TTC549 (cell line): ENCODE measurements around the gene NCKAP5.

Experiments
- FAIRE-seq: peaks from 2 replicates; lab custom pipeline; 2012; peaks lifted over from hg19 to GRCh38; lab: Jason Lieb, UNC

NCKAP5 gene

GRCh38 chr2:133142087-133142486 lies 426.2 kb downstream of the NCKAP5 start:
- FAIRE-seq, result no peak

- FAIRE-seq, result peak; percentile 58
Measured at GRCh38 chr2:133140620-133141019, 427.6 kb downstream of the NCKAP5 start.

- FAIRE-seq, result no peak
Measured at GRCh38 chr2:133139847-133140533, 428.3 kb downstream of the NCKAP5 start.

- no peak for FAIRE-seq
Measured at GRCh38 chr2:133138693-133139092, 429.6 kb downstream of the NCKAP5 start.

GRCh38 chr2:133135035-133135654 lies 433.1 kb downstream of the NCKAP5 start:
- FAIRE-seq, result no peak

- no peak for FAIRE-seq
Measured at GRCh38 chr2:133130548-133131246, 437.6 kb downstream of the NCKAP5 start.

GRCh38 chr2:133124446-133124845 lies 443.8 kb downstream of the NCKAP5 start:
- no peak for FAIRE-seq

- no peak for FAIRE-seq
Measured at GRCh38 chr2:133123904-133124303, 444.4 kb downstream of the NCKAP5 start.

GRCh38 chr2:133123393-133123792 lies 444.9 kb downstream of the NCKAP5 start:
- no peak for FAIRE-seq

GRCh38 chr2:133122529-133122928 lies 445.7 kb downstream of the NCKAP5 start:
- FAIRE-seq, result no peak

GRCh38 chr2:133120310-133120709 lies 448.0 kb downstream of the NCKAP5 start:
- no peak for FAIRE-seq

GRCh38 chr2:133110201-133110600 lies 458.1 kb downstream of the NCKAP5 start:
- no peak for FAIRE-seq

GRCh38 chr2:133109772-133110171 lies 458.5 kb downstream of the NCKAP5 start:
- no peak for FAIRE-seq

- no peak for FAIRE-seq
Measured at GRCh38 chr2:133107058-133107815, 461.0 kb downstream of the NCKAP5 start.

- FAIRE-seq, result no peak
Measured at GRCh38 chr2:133104871-133105270, 463.4 kb downstream of the NCKAP5 start.

- no peak for FAIRE-seq
Measured at GRCh38 chr2:133098787-133099186, 469.5 kb downstream of the NCKAP5 start.

GRCh38 chr2:133097666-133098065 lies 470.6 kb downstream of the NCKAP5 start:
- no peak for FAIRE-seq

- FAIRE-seq, result no peak
Measured at GRCh38 chr2:133092571-133092970, 475.7 kb downstream of the NCKAP5 start.

GRCh38 chr2:133090358-133090757 lies 477.9 kb downstream of the NCKAP5 start:
- FAIRE-seq, result no peak

GRCh38 chr2:133086176-133086575 lies 482.1 kb downstream of the NCKAP5 start:
- FAIRE-seq, result no peak

- FAIRE-seq, result no peak
Measured at GRCh38 chr2:133085646-133086045, 482.6 kb downstream of the NCKAP5 start.

- FAIRE-seq, result no peak
Measured at GRCh38 chr2:133082034-133082433, 486.2 kb downstream of the NCKAP5 start.

GRCh38 chr2:133080822-133081221 lies 487.4 kb downstream of the NCKAP5 start:
- FAIRE-seq, result no peak
